Lower lobe of right lung (tissue), 2 donors: ENCODE results near the gene TTC39C. TPM values are rescaled to one million over a fixed set of nuclear protein-coding genes. Genes with fewer than 3 reads are reported as not detected.

ENCODE experiments used
- ATAC-seq, 2 donors: fragments of 200-7000 bp; cut with Tn5 transposase; one replicate each; pipeline ENCODE4 v1.9.1; 2020 to 2022; ENCODE audit warnings: mild to moderate bottlenecking in 2 of 2, moderate library complexity in 2 of 2
- DNase-seq: peaks from one replicate; pipeline ENCODE4 v3.0.0-alpha.2; 2020
- H3K27ac ChIP-seq: fragments of 200-600 bp; one replicate; pipeline ENCODE4 v1.8.0; 2022
- H3K27me3 ChIP-seq: fragments of 200-600 bp; one replicate; pipeline ENCODE4 v1.8.0; 2022; ENCODE audit warnings: low read depth
- H3K36me3 ChIP-seq: fragments of 200-600 bp; one replicate; pipeline ENCODE4 v1.8.0; 2022; ENCODE audit warnings: mild to moderate bottlenecking
- H3K4me1 ChIP-seq: fragments of 200-600 bp; one replicate; pipeline ENCODE4 v1.8.0; 2022
- H3K4me3 ChIP-seq: fragments of 200-600 bp; one replicate; pipeline ENCODE4 v1.8.0; 2022; ENCODE audit warnings: mild to moderate bottlenecking
- H3K9me3 ChIP-seq: fragments of 200-600 bp; one replicate; pipeline ENCODE4 v1.8.0; 2022
- CTCF ChIP-seq: fragments of 200-600 bp; IDR thresholded peaks from one replicate; pipeline ENCODE4 v1.8.0; 2022; ENCODE audit warnings: antibody characterized with exemption, mild to moderate bottlenecking
- intact Hi-C: fragments of 100-400 bp; cut with DNase I; formaldehyde crosslinking; loops from one replicate; pipeline ENCODE4 v1.11.0; 2022
- total RNA-seq: library from RNA; stranded (reverse); fragmentation: NEBNext Ultra II Directional; extraction: Animal tissue kit (Norgen Biotek cat#: 25700); gene quantifications from one replicate; pipeline ENCODE4 v1.2.1, GENCODE V29; 2021
- donor health status: DM: no; HTN: yes; CAD: no; lungs with severe emphysema.

TTC39C gene
- total RNA-seq, 1 donor from 2014 or later = 14.6 TPM

GRCh38 chr18:23969664-23970063 lies 44.9 kb upstream of the TTC39C start:
- H3K4me1 ChIP-seq = peaks cover 15% of the 10 kb centered on the region
- TF ChIP-seq CTCF = no peak
- H3K27ac ChIP-seq = no peak overlapping the region
- H3K9me3 ChIP-seq = no peaks in the 10 kb centered on the region
- ATAC-seq (peak in 1 of 2 donors; percentile 46), DNase-seq (no peak)
- intact Hi-C loops = no loop called here
- H3K4me3 ChIP-seq = no peak overlapping the region
- no peaks in the 10 kb centered on the region for H3K27me3 ChIP-seq
- no peaks in the 10 kb centered on the region for H3K36me3 ChIP-seq

- no peak overlapping the region for H3K4me3 ChIP-seq
- no peak for DNase-seq
- intact Hi-C loops = no loop called here
- no peak for TF ChIP-seq CTCF
- no peaks in the 10 kb centered on the region for H3K9me3 ChIP-seq
- peak; percentile 21 to 51 for ATAC-seq
- no peak overlapping the region for H3K27ac ChIP-seq
- no peaks in the 10 kb centered on the region for H3K36me3 ChIP-seq
- peaks cover 15% of the 10 kb centered on the region for H3K4me1 ChIP-seq
- no peaks in the 10 kb centered on the region for H3K27me3 ChIP-seq
These were observed 44.1 kb upstream of the TTC39C start for GRCh38 chr18:23970161-23971096.

GRCh38 chr18:23971097-23971440 lies 43.5 kb upstream of the TTC39C start:
- no peaks in the 10 kb centered on the region for H3K27me3 ChIP-seq
- no peaks in the 10 kb centered on the region for H3K9me3 ChIP-seq
- no peak for TF ChIP-seq CTCF
- H3K4me1 ChIP-seq = peaks cover 15% of the 10 kb centered on the region
- no peak overlapping the region for H3K4me3 ChIP-seq
- DNase-seq = no peak
- H3K36me3 ChIP-seq = no peaks in the 10 kb centered on the region
- no peak for ATAC-seq
- no peak overlapping the region for H3K27ac ChIP-seq
- intact Hi-C loops = no loop called here

GRCh38 chr18:23971666-23972230 lies 42.8 kb upstream of the TTC39C start:
- no peak for ATAC-seq
- intact Hi-C loops = no loop called here

GRCh38 chr18:23972453-23972852 lies 42.1 kb upstream of the TTC39C start:
- DNase-seq (no peak), ATAC-seq (no peak)
- no peaks in the 10 kb centered on the region for H3K36me3 ChIP-seq
- intact Hi-C loops = no loop called here
- peaks cover 11% of the 10 kb centered on the region for H3K4me1 ChIP-seq
- H3K4me3 ChIP-seq = no peak overlapping the region
- H3K27ac ChIP-seq = no peak overlapping the region
- H3K9me3 ChIP-seq = no peaks in the 10 kb centered on the region
- no peak for TF ChIP-seq CTCF
- no peaks in the 10 kb centered on the region for H3K27me3 ChIP-seq

More at GRCh38 chr18:23971666-23972230, 42.8 kb upstream of the TTC39C start:
- Histone ChIP-seq H3K4me1 (peaks cover 15% of the 10 kb centered on the region), H3K27ac (no peak overlapping the region), H3K36me3 (no peaks in the 10 kb centered on the region), H3K27me3 (no peaks in the 10 kb centered on the region), H3K4me3 (no peak overlapping the region), H3K9me3 (no peaks in the 10 kb centered on the region)
- no peak for DNase-seq
- no peak for TF ChIP-seq CTCF
